Glutamatergic neuron (in vitro differentiated cells): ENCODE results near the gene TRMT44. TPM values are rescaled to one million over a fixed set of nuclear protein-coding genes. Genes with fewer than 3 reads are reported as not detected.
A peak's percentile ranks its signal among the peaks of the same experiment; 100 is the strongest.

ENCODE experiments used
- DNase-seq: peaks from one replicate; pipeline ENCODE4 v3.0.0; 2022
- H3K27ac Mint-ChIP-seq: one replicate; pipeline ENCODE4 v1.8.0; 2020; ENCODE audit warnings: mild to moderate bottlenecking, mixed read lengths, inconsistent platforms; ENCODE audit not compliant: unreplicated experiment
- H3K27me3 Mint-ChIP-seq: one replicate; pipeline ENCODE4 v1.8.0; 2020; ENCODE audit warnings: mild to moderate bottlenecking, moderate library complexity, mixed read lengths, inconsistent platforms; ENCODE audit not compliant: unreplicated experiment
- H3K36me3 Mint-ChIP-seq: one replicate; pipeline ENCODE4 v1.8.0; 2020; ENCODE audit warnings: mild to moderate bottlenecking, mixed read lengths, inconsistent platforms; ENCODE audit not compliant: unreplicated experiment
- H3K4me1 Mint-ChIP-seq: one replicate; pipeline ENCODE4 v1.8.0; 2020; ENCODE audit warnings: mild to moderate bottlenecking, low read depth, mixed read lengths, inconsistent platforms; ENCODE audit not compliant: unreplicated experiment
- H3K4me3 Mint-ChIP-seq: one replicate; pipeline ENCODE4 v1.8.0; 2020; ENCODE audit warnings: mild to moderate bottlenecking, mixed read lengths, inconsistent platforms; ENCODE audit not compliant: unreplicated experiment
- H3K9me3 Mint-ChIP-seq: one replicate; pipeline ENCODE4 v1.8.0; 2020; ENCODE audit warnings: mild to moderate bottlenecking, moderate library complexity, mixed read lengths, inconsistent platforms; ENCODE audit not compliant: unreplicated experiment
- total RNA-seq: library from RNA; stranded (reverse); fragmentation: NEBNext Ultra II Directional; extraction: Animal tissue kit (Norgen Biotek cat#: 25700); gene quantifications from one replicate; pipeline ENCODE4 v1.2.1, GENCODE V29; 2021; ENCODE audit not compliant: unreplicated experiment
- TF ChIP-seq, protein P1 (sequence below): fragments of 200-600 bp; sonication (generic); IDR thresholded peaks from one replicate; pipeline ENCODE4 v1.5.0; 2021; ENCODE audit not compliant: partially characterized antibody, unreplicated experiment

Gene TRMT44
- total RNA-seq, 1 donor from 2014 or later = 23.3 TPM

DNA sequence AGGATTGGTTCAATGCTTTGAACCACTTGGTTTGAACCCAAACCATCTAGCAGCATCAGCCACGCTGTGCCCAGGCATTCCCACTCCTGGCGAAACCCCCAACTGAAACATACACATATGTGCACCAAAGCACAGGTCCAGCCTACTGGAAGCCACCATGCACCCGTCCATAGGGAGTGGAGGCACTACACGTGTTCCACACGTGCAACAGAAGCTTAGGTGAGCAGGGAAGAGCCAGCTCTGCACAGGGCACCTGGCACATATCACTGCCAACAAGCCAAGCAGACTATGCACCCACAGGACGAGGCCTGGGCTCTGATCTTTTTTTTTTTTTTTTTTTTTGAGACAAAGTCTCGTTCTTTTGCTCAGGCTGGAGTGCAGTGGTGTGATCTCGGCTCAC is 73.4 kb downstream of the TRMT44 start:
- Mint-ChIP-seq H3K4me3 (no peak overlapping the region), H3K27ac (no peak overlapping the region), H3K4me1 (peaks cover 12% of the 10 kb centered on the region)

DNA sequence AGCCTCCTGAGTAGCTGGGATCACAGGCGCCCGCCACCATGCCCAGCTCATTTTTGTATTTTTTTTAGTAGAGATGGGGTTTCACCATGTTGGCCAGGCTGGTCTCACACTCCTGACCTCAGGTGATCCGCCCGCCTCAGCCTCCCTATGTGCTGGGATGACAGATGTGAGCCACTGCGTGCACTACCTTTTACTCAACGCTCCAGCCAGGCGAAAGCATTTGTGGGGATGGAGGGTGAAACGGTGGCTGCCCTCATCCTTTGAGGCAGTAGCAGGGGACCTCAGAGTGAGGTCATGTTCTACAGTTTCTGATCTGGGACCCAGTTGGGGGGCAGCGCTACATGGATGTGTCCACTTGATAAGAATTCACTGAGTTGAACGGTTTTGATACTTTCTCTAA is 73.8 kb downstream of the TRMT44 start:
- DNase-seq = no peak
- no peak overlapping the region for H3K27ac Mint-ChIP-seq
- H3K4me3 Mint-ChIP-seq = no peak overlapping the region
- TF ChIP-seq, protein P1, sequence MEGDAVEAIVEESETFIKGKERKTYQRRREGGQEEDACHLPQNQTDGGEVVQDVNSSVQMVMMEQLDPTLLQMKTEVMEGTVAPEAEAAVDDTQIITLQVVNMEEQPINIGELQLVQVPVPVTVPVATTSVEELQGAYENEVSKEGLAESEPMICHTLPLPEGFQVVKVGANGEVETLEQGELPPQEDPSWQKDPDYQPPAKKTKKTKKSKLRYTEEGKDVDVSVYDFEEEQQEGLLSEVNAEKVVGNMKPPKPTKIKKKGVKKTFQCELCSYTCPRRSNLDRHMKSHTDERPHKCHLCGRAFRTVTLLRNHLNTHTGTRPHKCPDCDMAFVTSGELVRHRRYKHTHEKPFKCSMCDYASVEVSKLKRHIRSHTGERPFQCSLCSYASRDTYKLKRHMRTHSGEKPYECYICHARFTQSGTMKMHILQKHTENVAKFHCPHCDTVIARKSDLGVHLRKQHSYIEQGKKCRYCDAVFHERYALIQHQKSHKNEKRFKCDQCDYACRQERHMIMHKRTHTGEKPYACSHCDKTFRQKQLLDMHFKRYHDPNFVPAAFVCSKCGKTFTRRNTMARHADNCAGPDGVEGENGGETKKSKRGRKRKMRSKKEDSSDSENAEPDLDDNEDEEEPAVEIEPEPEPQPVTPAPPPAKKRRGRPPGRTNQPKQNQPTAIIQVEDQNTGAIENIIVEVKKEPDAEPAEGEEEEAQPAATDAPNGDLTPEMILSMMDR = no peak
- peaks cover 12% of the 10 kb centered on the region for H3K4me1 Mint-ChIP-seq
- peaks cover 16% of the 10 kb centered on the region for H3K36me3 Mint-ChIP-seq
- peaks cover 18% of the 10 kb centered on the region for H3K9me3 Mint-ChIP-seq
- peaks cover 6% of the 10 kb centered on the region for H3K27me3 Mint-ChIP-seq

More for the DNA sequence above, 73.4 kb downstream of the TRMT44 start:
- Mint-ChIP-seq H3K9me3 (peaks cover 18% of the 10 kb centered on the region), H3K36me3 (peaks cover 16% of the 10 kb centered on the region), H3K27me3 (peaks cover 6% of the 10 kb centered on the region)
- TF ChIP-seq, protein P1 = no peak
- no peak for DNase-seq

DNA sequence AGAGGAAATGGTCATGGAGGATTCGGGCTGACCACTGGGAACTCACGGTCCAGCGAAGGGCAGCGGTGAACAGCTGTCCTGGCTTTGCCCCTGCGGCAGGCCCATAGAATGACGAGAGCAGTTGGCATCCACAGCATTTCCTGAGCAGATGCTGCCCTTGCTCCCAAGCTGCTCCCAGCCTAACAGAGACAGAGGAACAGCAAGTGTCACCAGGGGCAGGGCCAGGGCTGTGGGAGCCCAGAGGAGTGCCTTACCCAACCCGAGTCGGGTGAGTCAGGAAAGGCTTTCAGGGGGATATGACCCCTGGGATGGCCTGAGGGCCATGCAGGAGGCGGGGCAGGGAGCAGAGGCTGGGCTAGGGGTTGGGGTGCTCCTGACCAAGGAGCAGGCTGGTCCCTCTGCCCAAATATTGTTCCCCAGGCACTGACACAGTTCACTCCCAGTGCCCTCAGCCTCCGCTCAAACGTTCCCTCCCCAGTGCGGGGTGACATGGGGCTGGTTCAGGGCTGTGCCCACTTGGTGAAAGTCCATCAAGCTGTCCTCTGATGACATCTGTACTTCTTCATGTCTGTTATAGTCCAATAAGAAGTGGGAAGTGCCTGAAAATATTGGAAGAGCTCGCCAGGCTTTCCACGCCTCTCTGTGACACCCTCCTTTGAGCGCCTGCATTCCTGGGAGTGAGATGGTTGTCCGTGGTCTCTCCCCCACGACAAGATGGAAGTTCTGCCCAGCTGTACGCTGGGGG is 74.9 kb downstream of the TRMT44 start:
- no peak for DNase-seq
- Mint-ChIP-seq H3K36me3 (peaks cover 20% of the 10 kb centered on the region), H3K4me3 (no peak overlapping the region), H3K27me3 (peaks cover 6% of the 10 kb centered on the region), H3K4me1 (peaks cover 12% of the 10 kb centered on the region), H3K9me3 (peaks cover 19% of the 10 kb centered on the region), H3K27ac (peak overlapping the region; percentile 5)
- TF ChIP-seq, protein P1 = no peak

DNA sequence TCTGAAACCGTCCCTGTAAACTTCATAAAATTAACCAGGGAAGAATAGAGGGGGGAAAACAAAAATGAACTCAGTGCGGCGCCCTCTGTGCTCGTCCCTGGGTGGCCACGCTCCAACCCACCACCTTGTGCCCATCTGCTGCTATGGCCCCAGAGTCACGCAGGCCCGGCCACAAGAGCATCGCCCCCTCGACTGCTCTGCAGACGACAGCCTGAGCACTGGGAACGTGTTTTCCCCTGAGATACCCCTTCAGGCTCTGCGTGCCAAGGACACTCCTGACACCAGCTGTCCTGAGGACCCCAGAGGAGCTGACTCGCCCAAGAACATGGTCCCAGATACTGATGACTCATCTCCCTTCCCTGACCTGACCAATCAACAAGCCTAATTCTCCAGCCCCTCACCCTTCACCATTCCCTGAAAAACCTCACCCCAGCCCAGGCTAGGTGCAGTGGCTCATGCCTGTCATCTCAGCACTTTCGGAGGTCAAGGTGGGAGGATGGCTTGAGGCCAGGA is 75.5 kb downstream of the TRMT44 start:
- peak; percentile 35 for DNase-seq
- peak overlapping the region; percentile 12 for H3K4me3 Mint-ChIP-seq
- peaks cover 9% of the 10 kb centered on the region for H3K4me1 Mint-ChIP-seq
- TF ChIP-seq, protein P1 = no peak
- peaks cover 20% of the 10 kb centered on the region for H3K9me3 Mint-ChIP-seq
- peaks cover 6% of the 10 kb centered on the region for H3K27me3 Mint-ChIP-seq
- H3K36me3 Mint-ChIP-seq = peaks cover 24% of the 10 kb centered on the region
- peak overlapping the region; percentile 66 for H3K27ac Mint-ChIP-seq

DNA sequence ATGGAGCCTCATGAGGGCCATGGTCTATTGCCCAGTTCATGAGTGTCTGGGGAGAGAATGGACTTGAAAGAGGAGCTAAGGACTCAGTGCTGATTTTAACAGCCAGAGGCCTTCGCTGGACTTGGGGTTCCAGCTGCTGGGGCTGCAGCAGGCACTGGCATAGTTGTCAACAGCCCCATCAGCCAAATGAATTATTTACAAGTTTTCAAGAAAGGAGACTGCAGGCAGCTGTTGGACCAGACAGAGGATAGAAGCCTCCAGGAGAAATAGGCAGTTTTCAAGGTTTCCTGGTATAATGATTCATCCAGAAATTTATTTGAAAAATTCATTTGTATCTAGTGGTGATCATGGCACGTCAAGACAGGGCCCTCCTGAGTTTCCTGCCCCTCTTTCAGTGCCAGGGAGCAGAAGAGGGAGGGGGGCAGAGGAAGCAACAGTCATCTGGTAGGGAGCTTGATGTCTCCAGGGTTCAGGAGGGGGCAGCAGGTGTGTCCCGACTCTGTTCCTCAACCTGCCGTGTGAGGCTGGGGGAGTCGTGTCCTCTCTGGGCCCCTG is 76.5 kb downstream of the TRMT44 start:
- peaks cover 24% of the 10 kb centered on the region for H3K36me3 Mint-ChIP-seq
- TF ChIP-seq, protein P1 = no peak
- no peak overlapping the region for H3K4me3 Mint-ChIP-seq
- H3K27ac Mint-ChIP-seq = no peak overlapping the region
- no peak for DNase-seq
- H3K27me3 Mint-ChIP-seq = peaks cover 6% of the 10 kb centered on the region
- peaks cover 22% of the 10 kb centered on the region for H3K9me3 Mint-ChIP-seq
- peaks cover 9% of the 10 kb centered on the region for H3K4me1 Mint-ChIP-seq
